A549 (cell line): ENCODE measurements around the gene BBX. TPM values are rescaled to one million over a fixed set of nuclear protein-coding genes. Genes with fewer than 3 reads are reported as not detected.

Experiments used
- ATAC-seq, 2 experiments: fragments of 200-7000 bp in 1 of 2; fragments of >200 bp in 1 of 2; cut with Nextera tagmentation in 1 of 2; cut with Tn5 transposase in 1 of 2; 3 replicates each; pipeline versions ENCODE4 v1.8.0 to v1.9.1; 2018 to 2020; ENCODE audit warnings: mild to moderate bottlenecking in 1 of 2, moderate library complexity in 1 of 2
- CTCF ChIA-PET: fragments of 300-600 bp; sonication (Branson Sonifier 250); formaldehyde crosslinking; extraction: SDS; loops from one replicate; lab custom pipeline; 2021; ENCODE audit warnings: antibody characterized with exemption, inconsistent platforms; lab: Yijun Ruan, JAX
- POLR2A ChIA-PET: fragments of 350-600 bp; formaldehyde crosslinking; extraction: SDS; loops from one replicate; lab custom pipeline; 2021; ENCODE audit warnings: antibody characterized with exemption, inconsistent platforms; lab: Yijun Ruan, JAX
- DNase-seq, 2 experiments: peaks; one replicate each; pipeline versions ENCODE4 v3.0.0 to v3.0.0-alpha.2; 2011 to 2016; ENCODE audit warnings: low read depth in 1 of 2, low spot score in 1 of 2
- FAIRE-seq: peaks from 2 replicates; lab custom pipeline; 2011; peaks lifted over from hg19 to GRCh38; lab: Jason Lieb, UNC
- H3K27ac ChIP-seq, 2 experiments: fragments of >200 bp; sonication (Bioruptor Twin); formaldehyde crosslinking; 3 replicates each; pipeline ENCODE4 v1.5.1; 2016 to 2017
- H3K4me1 ChIP-seq: fragments of >200 bp; sonication (Bioruptor Twin); formaldehyde crosslinking; 3 replicates; pipeline ENCODE4 v1.6.1; 2016
- H3K4me2 ChIP-seq: fragments of >200 bp; sonication (Bioruptor Twin); formaldehyde crosslinking; 3 replicates; pipeline ENCODE4 v1.6.1; 2016
- H3K4me3 ChIP-seq: fragments of >200 bp; sonication (Bioruptor Twin); formaldehyde crosslinking; 3 replicates; pipeline ENCODE4 v1.5.1; 2016
- H3K9me3 ChIP-seq: fragments of >200 bp; sonication (Bioruptor Twin); formaldehyde crosslinking; 3 replicates; pipeline ENCODE4 v1.6.1; 2016
- CBX2 ChIP-seq: fragments of 200-600 bp; sonication (generic); IDR thresholded peaks from 2 replicates; pipeline ENCODE4 v1.6.1; 2016; ENCODE audit warnings: low read depth, mild to moderate bottlenecking, borderline replicate concordance
- CEBPB ChIP-seq, 2 experiments: fragments of >200 bp in 1 of 2; sonication (Bioruptor Twin) in 1 of 2; formaldehyde crosslinking in 1 of 2; IDR thresholded peaks; 2 replicates each; pipeline ENCODE4 v1.6.1; 2012 to 2016
- CHD2 ChIP-seq: fragments of 150-350 bp; IDR thresholded peaks from 2 replicates; pipeline ENCODE4 v1.6.1; 2014; ENCODE audit warnings: low read length; ENCODE audit not compliant: partially characterized antibody
- HEYL ChIP-seq: fragments of 250-450 bp; sonication (Bioruptor Pico); IDR thresholded peaks from 2 replicates; pipeline ENCODE4 v1.8.0; 2021; ENCODE audit warnings: mild to moderate bottlenecking, moderate library complexity
- HOXA7 ChIP-seq: fragments of 250-450 bp; sonication (Bioruptor Pico); IDR thresholded peaks from 2 replicates; pipeline ENCODE4 v1.5.0; 2020; ENCODE audit warnings: mild to moderate bottlenecking, moderate library complexity
- HOXB13 ChIP-seq: fragments of 250-450 bp; sonication (Bioruptor Pico); IDR thresholded peaks from 2 replicates; pipeline ENCODE4 v1.5.0; 2020; ENCODE audit warnings: low read depth, mild to moderate bottlenecking, moderate library complexity
- JUN ChIP-seq, 2 experiments: fragments of >200 bp; sonication (Bioruptor Twin); formaldehyde crosslinking; IDR thresholded peaks; 2 replicates in 1 of 2; 3 replicates in 1 of 2; pipeline ENCODE4 v1.6.1; 2016 to 2017
- JUNB ChIP-seq: fragments of >200 bp; sonication (Bioruptor Twin); formaldehyde crosslinking; IDR thresholded peaks from 2 replicates; pipeline ENCODE4 v1.6.1; 2016
- KDM5A ChIP-seq: fragments of 200-600 bp; sonication (generic); IDR thresholded peaks from 2 replicates; pipeline ENCODE4 v1.6.1; 2016; ENCODE audit warnings: antibody characterized with exemption, mild to moderate bottlenecking
- MAFK ChIP-seq: fragments of 450-650 bp; IDR thresholded peaks from 2 replicates; pipeline ENCODE4 v1.6.1; 2014; ENCODE audit not compliant: partially characterized antibody
- NR3C1 ChIP-seq: fragments of >200 bp; sonication (Bioruptor Twin); formaldehyde crosslinking; IDR thresholded peaks from 3 replicates; pipeline ENCODE4 v1.6.1; 2017
- PHF8 ChIP-seq: fragments of 200-600 bp; sonication (generic); IDR thresholded peaks from 2 replicates; pipeline ENCODE4 v1.6.1; 2016; ENCODE audit warnings: low read depth, mild to moderate bottlenecking, antibody characterized with exemption, moderate library complexity, borderline replicate concordance
- POLR2A ChIP-seq: IDR thresholded peaks from 2 replicates; pipeline ENCODE4 v1.6.1; 2012; ENCODE audit warnings: mild to moderate bottlenecking, low read length
- POLR2AphosphoS2 ChIP-seq: conservative IDR thresholded peaks from 2 replicates; pipeline ENCODE4 v1.6.1; 2012; ENCODE audit warnings: low read length, improper control_type of control experiment, inconsistent platforms
- RAD21 ChIP-seq, 2 experiments: fragments of >200 bp in 1 of 2; sonication (Bioruptor Twin) in 1 of 2; formaldehyde crosslinking in 1 of 2; IDR thresholded peaks in 1 of 2; conservative IDR thresholded peaks in 1 of 2; 2 replicates in 1 of 2; 3 replicates in 1 of 2; pipeline ENCODE4 v1.6.1; 2012 to 2018; ENCODE audit warnings: inconsistent platforms in 1 of 2
- TFCP2L1 ChIP-seq: fragments of 250-450 bp; sonication (Bioruptor Pico); IDR thresholded peaks from 2 replicates; pipeline ENCODE4 v1.5.0; 2021; ENCODE audit warnings: mild to moderate bottlenecking
- ZFP36 ChIP-seq: fragments of 450-650 bp; IDR thresholded peaks from 2 replicates; pipeline ENCODE4 v1.6.1; 2014; ENCODE audit warnings: borderline replicate concordance; ENCODE audit not compliant: partially characterized antibody
- WGBS: methylation state at CpG from one replicate; pipeline ENCODE4 v1.1.6; 2017; ENCODE audit errors: missing lambda C conversion rate; 5-methylcytosine and 5-hydroxymethylcytosine counted together
- polyA plus RNA-seq, 4 experiments: library from polyadenylated mRNA; depleted of rRNA in 3 of 4; stranded (reverse); fragments of >200 nt; fragmentation: RNase III in 1 of 4; extraction: RNeasy Plus Mini Kit Qiagen cat#74134 plus additional on column Dnase treatment in 1 of 4; gene quantifications; 2 replicates in 3 of 4; 3 replicates in 1 of 4; pipeline ENCODE4 v1.2.3, GENCODE V29; 2011 to 2017
- TF ChIP-seq, protein P1 (sequence below): fragments of 450-650 bp; IDR thresholded peaks from 2 replicates; pipeline ENCODE4 v1.6.1; 2014; ENCODE audit warnings: antibody characterized with exemption
- TF ChIP-seq, protein P2 (sequence below): fragments of >200 bp; sonication (Bioruptor Twin); formaldehyde crosslinking; IDR thresholded peaks from 2 replicates; pipeline ENCODE4 v1.6.1; 2016
- TF ChIP-seq, protein P3 (sequence below): fragments of >200 bp; sonication (Bioruptor Twin); formaldehyde crosslinking; IDR thresholded peaks from 3 replicates; pipeline ENCODE4 v1.6.1; 2016
- TF ChIP-seq, protein P4 (sequence below): fragments of 200-600 bp; sonication (generic); IDR thresholded peaks from 2 replicates; pipeline ENCODE4 v1.6.1; 2016; ENCODE audit warnings: antibody characterized with exemption, mild to moderate bottlenecking, moderate library complexity
- TF ChIP-seq, protein P5 (sequence below): IDR thresholded peaks from 2 replicates; pipeline ENCODE4 v1.6.1; 2012; ENCODE audit warnings: low read depth, borderline replicate concordance
- TF ChIP-seq, protein P6 (sequence below): IDR thresholded peaks from 2 replicates; pipeline ENCODE4 v1.6.1; 2012

The BBX gene
- polyA plus RNA-seq, 2 of the 4 experiments (the other 2 are of a cell fraction), result 16.7 to 62.8 TPM

DNA sequence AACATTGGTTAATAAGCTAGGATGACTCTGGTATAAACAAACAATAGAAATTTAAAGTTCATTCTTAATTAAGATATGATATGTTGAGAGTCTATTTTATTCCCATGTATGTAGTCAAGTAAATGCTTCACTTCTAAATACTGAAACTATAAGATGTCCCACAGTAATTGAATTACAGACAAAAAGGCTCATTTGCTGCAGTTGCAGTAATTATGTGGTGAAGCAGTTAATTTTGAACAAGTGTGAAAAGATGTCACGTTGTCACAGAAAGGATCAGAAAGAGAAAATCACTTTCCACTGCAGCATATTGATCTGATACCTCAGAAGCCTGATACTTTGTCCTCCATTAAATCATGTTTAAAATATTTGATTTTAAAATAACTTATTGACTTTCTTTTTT lies 159.8 kb downstream of the BBX start:
- 93% methylated on average over 1 of the region's 1 CpG for WGBS
- H3K4me1 ChIP-seq, result peaks cover 5% of the 10 kb centered on the region; the same call in 2 of the 3 replicates
- no peak for ATAC-seq
- CTCF ChIA-PET, result interaction anchor here (1.2 to 1.5 kb wide), 2 partner anchors 70 to 245 kb away, joined by 3 to 4 read pairs; no protein-coding TSS in a partner anchor
- TF ChIP-seq, protein P1, sequence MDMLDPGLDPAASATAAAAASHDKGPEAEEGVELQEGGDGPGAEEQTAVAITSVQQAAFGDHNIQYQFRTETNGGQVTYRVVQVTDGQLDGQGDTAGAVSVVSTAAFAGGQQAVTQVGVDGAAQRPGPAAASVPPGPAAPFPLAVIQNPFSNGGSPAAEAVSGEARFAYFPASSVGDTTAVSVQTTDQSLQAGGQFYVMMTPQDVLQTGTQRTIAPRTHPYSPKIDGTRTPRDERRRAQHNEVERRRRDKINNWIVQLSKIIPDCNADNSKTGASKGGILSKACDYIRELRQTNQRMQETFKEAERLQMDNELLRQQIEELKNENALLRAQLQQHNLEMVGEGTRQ, result no peak
- TF ChIP-seq MAFK, result no peak
- TF ChIP-seq CHD2, result no peak
- no peak for TF ChIP-seq PHF8
- TF ChIP-seq HOXB13 (CRISPR knock-in tag), result no peak
- TF ChIP-seq, protein P2, sequence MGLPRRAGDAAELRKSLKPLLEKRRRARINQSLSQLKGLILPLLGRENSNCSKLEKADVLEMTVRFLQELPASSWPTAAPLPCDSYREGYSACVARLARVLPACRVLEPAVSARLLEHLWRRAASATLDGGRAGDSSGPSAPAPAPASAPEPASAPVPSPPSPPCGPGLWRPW, result no peak
- TF ChIP-seq JUN (IDR thresholded peaks at IDR 0.05), result no peak
- TF ChIP-seq, all 56 proteins: peak for 0
- FAIRE-seq, result no peak
- DNase-seq, result no peak
- no peaks in the 10 kb centered on the region for H3K9me3 ChIP-seq
- H3K4me2 ChIP-seq, result no peak overlapping the region
- POLR2A ChIA-PET, result no interaction called here
- no peak overlapping the region for H3K27ac ChIP-seq
- H3K4me3 ChIP-seq, result no peak overlapping the region

DNA sequence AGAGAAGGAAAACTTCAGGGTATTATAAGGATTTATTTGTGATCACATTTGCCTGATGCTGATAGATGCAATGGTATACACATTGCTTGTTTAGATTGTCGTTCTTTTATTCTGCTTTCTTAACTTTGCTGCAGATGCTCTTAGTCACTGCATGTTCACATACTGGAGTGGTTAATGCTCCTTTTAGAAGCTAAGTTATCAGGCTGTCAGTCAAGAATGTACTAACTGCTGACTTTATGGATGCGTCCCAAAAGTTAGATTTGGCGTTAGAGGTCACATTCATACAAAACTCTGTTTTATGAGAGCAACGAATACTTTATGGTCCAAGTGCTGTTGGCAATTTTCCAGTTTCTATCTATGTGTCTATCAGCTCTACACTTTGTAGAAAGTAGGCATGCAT lies 160.7 kb downstream of the BBX start:
- Histone ChIP-seq H3K4me3 (no peak overlapping the region), H3K9me3 (no peaks in the 10 kb centered on the region), H3K4me1 (peaks cover 5% of the 10 kb centered on the region; the same call in 2 of the 3 replicates), H3K4me2 (no peak overlapping the region)
- ChIA-PET POLR2A (no interaction called here), CTCF (interaction anchor here (0.7 to 2.5 kb wide), 3 partner anchors 8 to 163 kb away, joined by 3 to 11 read pairs (median 3); no protein-coding TSS in a partner anchor)
- ATAC-seq, result no peak
- FAIRE-seq, result no peak
- WGBS, result 90% methylated on average over 4 of the region's 4 CpGs
- TF ChIP-seq RAD21 (conservative IDR thresholded peaks at IDR 0.05 in 1 of 2, IDR thresholded peaks at IDR 0.05 in 1 of 2) (no peak), ZFP36 (no peak), HOXB13 (CRISPR knock-in tag) (no peak), CEBPB (IDR thresholded peaks at IDR 0.05) (no peak), MAFK (no peak), HEYL (no peak), HOXA7 (no peak), POLR2AphosphoS2 (no peak), CBX2 (no peak), POLR2A (no peak), PHF8 (no peak), JUNB (no peak), TFCP2L1 (no peak), KDM5A (no peak), NR3C1 (no peak)
- TF ChIP-seq, protein P3, sequence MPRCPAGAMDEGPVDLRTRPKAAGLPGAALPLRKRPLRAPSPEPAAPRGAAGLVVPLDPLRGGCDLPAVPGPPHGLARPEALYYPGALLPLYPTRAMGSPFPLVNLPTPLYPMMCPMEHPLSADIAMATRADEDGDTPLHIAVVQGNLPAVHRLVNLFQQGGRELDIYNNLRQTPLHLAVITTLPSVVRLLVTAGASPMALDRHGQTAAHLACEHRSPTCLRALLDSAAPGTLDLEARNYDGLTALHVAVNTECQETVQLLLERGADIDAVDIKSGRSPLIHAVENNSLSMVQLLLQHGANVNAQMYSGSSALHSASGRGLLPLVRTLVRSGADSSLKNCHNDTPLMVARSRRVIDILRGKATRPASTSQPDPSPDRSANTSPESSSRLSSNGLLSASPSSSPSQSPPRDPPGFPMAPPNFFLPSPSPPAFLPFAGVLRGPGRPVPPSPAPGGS, result no peak
- TF ChIP-seq, protein P4, sequence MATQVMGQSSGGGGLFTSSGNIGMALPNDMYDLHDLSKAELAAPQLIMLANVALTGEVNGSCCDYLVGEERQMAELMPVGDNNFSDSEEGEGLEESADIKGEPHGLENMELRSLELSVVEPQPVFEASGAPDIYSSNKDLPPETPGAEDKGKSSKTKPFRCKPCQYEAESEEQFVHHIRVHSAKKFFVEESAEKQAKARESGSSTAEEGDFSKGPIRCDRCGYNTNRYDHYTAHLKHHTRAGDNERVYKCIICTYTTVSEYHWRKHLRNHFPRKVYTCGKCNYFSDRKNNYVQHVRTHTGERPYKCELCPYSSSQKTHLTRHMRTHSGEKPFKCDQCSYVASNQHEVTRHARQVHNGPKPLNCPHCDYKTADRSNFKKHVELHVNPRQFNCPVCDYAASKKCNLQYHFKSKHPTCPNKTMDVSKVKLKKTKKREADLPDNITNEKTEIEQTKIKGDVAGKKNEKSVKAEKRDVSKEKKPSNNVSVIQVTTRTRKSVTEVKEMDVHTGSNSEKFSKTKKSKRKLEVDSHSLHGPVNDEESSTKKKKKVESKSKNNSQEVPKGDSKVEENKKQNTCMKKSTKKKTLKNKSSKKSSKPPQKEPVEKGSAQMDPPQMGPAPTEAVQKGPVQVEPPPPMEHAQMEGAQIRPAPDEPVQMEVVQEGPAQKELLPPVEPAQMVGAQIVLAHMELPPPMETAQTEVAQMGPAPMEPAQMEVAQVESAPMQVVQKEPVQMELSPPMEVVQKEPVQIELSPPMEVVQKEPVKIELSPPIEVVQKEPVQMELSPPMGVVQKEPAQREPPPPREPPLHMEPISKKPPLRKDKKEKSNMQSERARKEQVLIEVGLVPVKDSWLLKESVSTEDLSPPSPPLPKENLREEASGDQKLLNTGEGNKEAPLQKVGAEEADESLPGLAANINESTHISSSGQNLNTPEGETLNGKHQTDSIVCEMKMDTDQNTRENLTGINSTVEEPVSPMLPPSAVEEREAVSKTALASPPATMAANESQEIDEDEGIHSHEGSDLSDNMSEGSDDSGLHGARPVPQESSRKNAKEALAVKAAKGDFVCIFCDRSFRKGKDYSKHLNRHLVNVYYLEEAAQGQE, result no peak
- TF ChIP-seq, protein P5, sequence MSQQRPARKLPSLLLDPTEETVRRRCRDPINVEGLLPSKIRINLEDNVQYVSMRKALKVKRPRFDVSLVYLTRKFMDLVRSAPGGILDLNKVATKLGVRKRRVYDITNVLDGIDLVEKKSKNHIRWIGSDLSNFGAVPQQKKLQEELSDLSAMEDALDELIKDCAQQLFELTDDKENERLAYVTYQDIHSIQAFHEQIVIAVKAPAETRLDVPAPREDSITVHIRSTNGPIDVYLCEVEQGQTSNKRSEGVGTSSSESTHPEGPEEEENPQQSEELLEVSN, result no peak
- TF ChIP-seq, protein P6, sequence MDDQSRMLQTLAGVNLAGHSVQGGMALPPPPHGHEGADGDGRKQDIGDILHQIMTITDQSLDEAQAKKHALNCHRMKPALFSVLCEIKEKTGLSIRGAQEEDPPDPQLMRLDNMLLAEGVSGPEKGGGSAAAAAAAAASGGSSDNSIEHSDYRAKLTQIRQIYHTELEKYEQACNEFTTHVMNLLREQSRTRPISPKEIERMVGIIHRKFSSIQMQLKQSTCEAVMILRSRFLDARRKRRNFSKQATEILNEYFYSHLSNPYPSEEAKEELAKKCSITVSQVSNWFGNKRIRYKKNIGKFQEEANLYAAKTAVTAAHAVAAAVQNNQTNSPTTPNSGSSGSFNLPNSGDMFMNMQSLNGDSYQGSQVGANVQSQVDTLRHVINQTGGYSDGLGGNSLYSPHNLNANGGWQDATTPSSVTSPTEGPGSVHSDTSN, result no peak
- TF ChIP-seq, all 56 proteins: peak for 0
- no peak overlapping the region for H3K27ac ChIP-seq
- no peak for DNase-seq
